Measurements from ENCODE around the gene NGB. TPM values are rescaled to one million over a fixed set of nuclear protein-coding genes. Genes with fewer than 3 reads are reported as not detected.
"Not testable (repeated sequence)": the region's sequence is repeated elsewhere in the genome, so short reads cannot be mapped to it uniquely, and the experiment has no call there.

The NGB gene
- not detected for total RNA-seq

- H3K36me3 Mint-ChIP-seq (ENCODE audit: low read depth): no peaks in the 10 kb centered on the region
- peaks cover 2% of the 10 kb centered on the region for H3K9me3 Mint-ChIP-seq
- CTCF ChIA-PET: no interaction called here
- no peak within 1 kb of the TSS for H3K27ac Mint-ChIP-seq
- intact Hi-C loops (cut with micrococcal nuclease): no loop called here
- peaks cover 4% of the 10 kb centered on the region for H3K4me1 Mint-ChIP-seq (ENCODE audit: low read depth)
- DNase-seq: no peak
- no peak within 1 kb of the TSS for H3K4me3 Mint-ChIP-seq
- H3K27me3 Mint-ChIP-seq (ENCODE audit: low read depth): peaks cover 36% of the 10 kb centered on the region
These were observed at the start of gene NGB for GRCh38 chr14:77271113-77271710. NGB (minus strand) TSS chr14:77271206; CDS start chr14:77270937, 269 bp downstream.

GRCh38 chr14:77320238-77320935 lies 49.4 kb upstream of the NGB start, which contains the start of gene POMT2:
POMT2 (minus strand) TSS chr14:77320883; CDS start chr14:77320681, 202 bp downstream.
- peak within 1 kb of the TSS; percentile 91 for H3K4me3 Mint-ChIP-seq
- intact Hi-C loops (cut with micrococcal nuclease): loop anchor here (1.0 to 5.0 kb wide), 7 partner anchors 232 to 552 kb away; no protein-coding TSS in a partner anchor
- DNase-seq: peak; percentile 91
- CTCF ChIA-PET: interaction anchor here (1.7 kb wide), 1 partner anchor 10 kb away, joined by 4 read pairs; no protein-coding TSS in a partner anchor
- no peaks in the 10 kb centered on the region for H3K36me3 Mint-ChIP-seq (ENCODE audit: low read depth)
- peaks cover 15% of the 10 kb centered on the region for H3K4me1 Mint-ChIP-seq (ENCODE audit: low read depth)
- peak within 1 kb of the TSS; percentile 97 for H3K27ac Mint-ChIP-seq
- no peaks in the 10 kb centered on the region for H3K9me3 Mint-ChIP-seq
- H3K27me3 Mint-ChIP-seq (ENCODE audit: low read depth): no peaks in the 10 kb centered on the region

GRCh38 chr14:77319422-77319821 lies 48.4 kb upstream of the NGB start:
- no peak overlapping the region for H3K27ac Mint-ChIP-seq
- DNase-seq: no peak
- no peaks in the 10 kb centered on the region for H3K9me3 Mint-ChIP-seq
- H3K36me3 Mint-ChIP-seq (ENCODE audit: low read depth): no peaks in the 10 kb centered on the region
- H3K27me3 Mint-ChIP-seq (ENCODE audit: low read depth): no peaks in the 10 kb centered on the region
- H3K4me1 Mint-ChIP-seq (ENCODE audit: low read depth): peaks cover 15% of the 10 kb centered on the region
- CTCF ChIA-PET: interaction anchor here (1.1 to 1.7 kb wide), 2 partner anchors 11 to 159 kb away, joined by 4 read pairs; no protein-coding TSS in a partner anchor
- intact Hi-C loops (cut with micrococcal nuclease): no loop called here
- no peak overlapping the region for H3K4me3 Mint-ChIP-seq

GRCh38 chr14:77318756-77319155 lies 47.8 kb upstream of the NGB start:
- H3K36me3 Mint-ChIP-seq (ENCODE audit: low read depth); H3K27me3 Mint-ChIP-seq (ENCODE audit: low read depth); DNase-seq; H3K9me3 Mint-ChIP-seq; H3K27ac Mint-ChIP-seq; intact Hi-C loops (cut with micrococcal nuclease); H3K4me3 Mint-ChIP-seq: not testable (repeated sequence)
- CTCF ChIA-PET: interaction anchor here (1.1 kb wide), 1 partner anchor 160 kb away, joined by 4 read pairs; no protein-coding TSS in a partner anchor
- H3K4me1 Mint-ChIP-seq (ENCODE audit: low read depth): peaks cover 15% of the 10 kb centered on the region

- no peaks in the 10 kb centered on the region for H3K36me3 Mint-ChIP-seq (ENCODE audit: low read depth)
- CTCF ChIA-PET: interaction anchor here (4.6 kb wide), 1 partner anchor 16 kb away, joined by 124 read pairs; no protein-coding TSS in a partner anchor
- H3K27me3 Mint-ChIP-seq (ENCODE audit: low read depth): no peaks in the 10 kb centered on the region
- intact Hi-C loops (cut with micrococcal nuclease): no loop called here
- peaks cover 15% of the 10 kb centered on the region for H3K4me1 Mint-ChIP-seq (ENCODE audit: low read depth)
- H3K9me3 Mint-ChIP-seq: no peaks in the 10 kb centered on the region
- no peak overlapping the region for H3K27ac Mint-ChIP-seq
- H3K4me3 Mint-ChIP-seq: no peak overlapping the region
- DNase-seq: no peak
These were observed 47.1 kb upstream of the NGB start for GRCh38 chr14:77318006-77318553.

- no peak overlapping the region for H3K4me3 Mint-ChIP-seq
- intact Hi-C loops (cut with micrococcal nuclease): loop anchor here (1.0 kb wide), 4 partner anchors 16 to 219 kb away; partner anchors contain the start of gene CIPC
- no peaks in the 10 kb centered on the region for H3K27me3 Mint-ChIP-seq (ENCODE audit: low read depth)
- DNase-seq: no peak
- H3K4me1 Mint-ChIP-seq (ENCODE audit: low read depth): peaks cover 7% of the 10 kb centered on the region
- H3K36me3 Mint-ChIP-seq (ENCODE audit: low read depth): no peaks in the 10 kb centered on the region
- H3K9me3 Mint-ChIP-seq: no peaks in the 10 kb centered on the region
- CTCF ChIA-PET: interaction anchor here (0.7 to 4.6 kb wide), 24 partner anchors 8 to 290 kb away, joined by 3 to 124 read pairs (median 6); partner anchors contain the start of gene ZDHHC22
- H3K27ac Mint-ChIP-seq: no peak overlapping the region
These were observed 45.9 kb upstream of the NGB start for GRCh38 chr14:77316872-77317301.

- Mint-ChIP-seq H3K9me3 (no peaks in the 10 kb centered on the region), H3K27ac (no peak overlapping the region), H3K27me3 (ENCODE audit: low read depth) (no peaks in the 10 kb centered on the region), H3K4me3 (no peak overlapping the region), H3K36me3 (ENCODE audit: low read depth) (no peaks in the 10 kb centered on the region), H3K4me1 (ENCODE audit: low read depth) (peaks cover 5% of the 10 kb centered on the region)
- intact Hi-C loops (cut with micrococcal nuclease): loop anchor here (1.0 kb wide), 4 partner anchors 15 to 218 kb away; partner anchors contain the start of gene CIPC
- CTCF ChIA-PET: interaction anchor here (0.6 to 4.6 kb wide), 43 partner anchors 8 to 416 kb away, joined by 3 to 124 read pairs (median 4); partner anchors contain the start of genes SAMD15, TMED8, VIPAS39 and ZDHHC22
- no peak for DNase-seq
These were observed 45.1 kb upstream of the NGB start for GRCh38 chr14:77316195-77316505.

GRCh38 chr14:77314539-77315457 lies 43.8 kb upstream of the NGB start:
- Mint-ChIP-seq H3K9me3 (no peaks in the 10 kb centered on the region), H3K27ac (no peak overlapping the region), H3K4me3 (no peak overlapping the region), H3K27me3 (ENCODE audit: low read depth) (no peaks in the 10 kb centered on the region), H3K4me1 (ENCODE audit: low read depth) (peaks cover under 1% of the 10 kb centered on the region), H3K36me3 (ENCODE audit: low read depth) (no peaks in the 10 kb centered on the region)
- CTCF ChIA-PET: interaction anchor here (1.0 to 4.6 kb wide), 17 partner anchors 10 to 236 kb away, joined by 3 to 124 read pairs (median 8); partner anchors contain the start of gene ZDHHC22
- no peak for DNase-seq
- intact Hi-C loops (cut with micrococcal nuclease): no loop called here

GRCh38 chr14:77314043-77314442 lies 43.0 kb upstream of the NGB start:
- H3K4me1 Mint-ChIP-seq (ENCODE audit: low read depth): no peaks in the 10 kb centered on the region
- H3K9me3 Mint-ChIP-seq: no peaks in the 10 kb centered on the region
- no peaks in the 10 kb centered on the region for H3K27me3 Mint-ChIP-seq (ENCODE audit: low read depth)
- DNase-seq: no peak
- CTCF ChIA-PET: interaction anchor here (1.0 to 4.6 kb wide), 4 partner anchors 12 to 237 kb away, joined by 3 to 124 read pairs (median 62); no protein-coding TSS in a partner anchor
- no peaks in the 10 kb centered on the region for H3K36me3 Mint-ChIP-seq (ENCODE audit: low read depth)
- no peak overlapping the region for H3K27ac Mint-ChIP-seq
- intact Hi-C loops (cut with micrococcal nuclease): no loop called here
- H3K4me3 Mint-ChIP-seq: no peak overlapping the region

- no peak overlapping the region for H3K4me3 Mint-ChIP-seq
- CTCF ChIA-PET: interaction anchor here (0.6 to 4.6 kb wide), 5 partner anchors 11 to 188 kb away, joined by 3 to 124 read pairs (median 4); no protein-coding TSS in a partner anchor
- H3K9me3 Mint-ChIP-seq: no peaks in the 10 kb centered on the region
- H3K27ac Mint-ChIP-seq: no peak overlapping the region
- H3K36me3 Mint-ChIP-seq (ENCODE audit: low read depth): no peaks in the 10 kb centered on the region
- no peaks in the 10 kb centered on the region for H3K4me1 Mint-ChIP-seq (ENCODE audit: low read depth)
- no peak for DNase-seq
- no peaks in the 10 kb centered on the region for H3K27me3 Mint-ChIP-seq (ENCODE audit: low read depth)
- intact Hi-C loops (cut with micrococcal nuclease): no loop called here
These were observed 42.4 kb upstream of the NGB start for GRCh38 chr14:77313371-77313770.

- CTCF ChIA-PET: no interaction called here
- no peak for DNase-seq
- Mint-ChIP-seq H3K4me3 (no peak overlapping the region), H3K27ac (no peak overlapping the region), H3K36me3 (ENCODE audit: low read depth) (no peaks in the 10 kb centered on the region), H3K27me3 (ENCODE audit: low read depth) (no peaks in the 10 kb centered on the region), H3K4me1 (ENCODE audit: low read depth) (no peaks in the 10 kb centered on the region), H3K9me3 (no peaks in the 10 kb centered on the region)
- intact Hi-C loops (cut with micrococcal nuclease): no loop called here
These were observed 40.2 kb upstream of the NGB start for GRCh38 chr14:77311217-77311616.
